ENCODE data around the gene INPP4B.
A peak's percentile ranks its signal among the peaks of the same experiment; 100 is the strongest.

Gene INPP4B

DNA sequence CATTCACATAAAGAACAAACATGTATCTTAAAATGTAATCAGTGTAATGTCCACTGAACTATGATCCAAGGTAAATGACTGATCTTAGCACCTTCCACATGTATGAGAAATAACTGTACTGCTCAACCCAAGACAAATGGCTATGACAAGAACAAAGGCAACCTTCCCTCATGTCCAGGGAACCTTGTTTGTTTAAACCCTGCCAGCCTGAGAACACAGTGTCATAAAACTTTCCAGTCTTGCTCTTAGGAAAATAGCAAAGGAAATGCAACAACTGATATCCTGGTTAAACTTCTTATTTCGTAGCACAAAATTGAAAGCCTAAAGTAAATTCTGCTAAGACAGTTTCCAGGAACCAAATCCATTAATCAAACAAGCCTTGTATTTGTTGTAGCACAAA, 715.4 kb downstream of the INPP4B start:
- no peak for DNase-seq (ENCODE audit: low spot score)

- no peak for DNase-seq (ENCODE audit: low spot score)
Observed at GRCh38 chr4:142129931-142130330, 716.2 kb downstream of the INPP4B start.

DNA sequence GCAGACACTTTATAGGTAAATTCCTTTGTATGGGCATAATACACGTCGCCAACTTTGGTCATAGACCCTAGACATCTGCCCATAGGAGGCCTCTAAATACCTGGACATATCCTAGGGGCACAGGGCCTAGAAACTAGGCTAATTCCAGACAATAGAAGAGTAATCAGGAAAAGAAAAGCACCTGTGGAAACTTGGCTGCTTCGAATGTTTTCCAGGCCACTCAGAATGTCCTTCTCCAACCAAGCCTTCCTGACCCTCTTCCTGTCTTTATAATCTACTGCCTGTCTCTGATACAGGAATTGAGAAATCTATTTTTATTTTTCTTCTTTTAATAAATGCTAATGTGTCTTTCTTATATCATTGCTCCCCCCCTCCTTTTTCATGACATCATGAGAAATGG, 716.6 kb downstream of the INPP4B start:
- DNase-seq (ENCODE audit: low spot score): no peak

DNA sequence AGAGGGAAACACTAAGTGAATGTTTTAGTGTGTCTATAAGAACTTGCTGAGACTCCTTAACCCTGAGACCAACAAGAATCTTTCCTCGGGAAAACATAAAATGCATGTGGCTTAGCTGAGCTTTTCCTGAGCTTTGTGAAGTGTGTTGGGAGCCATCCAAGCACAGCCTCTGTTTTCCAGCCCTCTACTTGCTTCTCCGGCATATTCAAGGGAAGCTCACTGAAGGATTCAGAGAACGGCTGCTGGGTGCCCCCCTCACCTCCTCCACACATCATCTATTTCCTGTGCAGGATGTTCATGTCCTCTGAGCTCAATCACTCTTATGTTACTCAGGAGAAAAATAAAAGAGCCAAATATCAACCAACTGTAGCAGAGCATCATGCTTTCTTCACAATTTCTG, 717.6 kb downstream of the INPP4B start:
- peak; percentile 68 for DNase-seq (ENCODE audit: low spot score)

GRCh38 chr4:142126890-142127497, 719.1 kb downstream of the INPP4B start:
- no peak for DNase-seq (ENCODE audit: low spot score)

GRCh38 chr4:142124874-142125273, 721.2 kb downstream of the INPP4B start:
- no peak for DNase-seq (ENCODE audit: low spot score)

- DNase-seq (ENCODE audit: low spot score): no peak
Observed at GRCh38 chr4:142121448-142122350, 724.4 kb downstream of the INPP4B start.

- DNase-seq (ENCODE audit: low spot score): no peak
Observed at GRCh38 chr4:142120921-142121320, 725.2 kb downstream of the INPP4B start.

DNA sequence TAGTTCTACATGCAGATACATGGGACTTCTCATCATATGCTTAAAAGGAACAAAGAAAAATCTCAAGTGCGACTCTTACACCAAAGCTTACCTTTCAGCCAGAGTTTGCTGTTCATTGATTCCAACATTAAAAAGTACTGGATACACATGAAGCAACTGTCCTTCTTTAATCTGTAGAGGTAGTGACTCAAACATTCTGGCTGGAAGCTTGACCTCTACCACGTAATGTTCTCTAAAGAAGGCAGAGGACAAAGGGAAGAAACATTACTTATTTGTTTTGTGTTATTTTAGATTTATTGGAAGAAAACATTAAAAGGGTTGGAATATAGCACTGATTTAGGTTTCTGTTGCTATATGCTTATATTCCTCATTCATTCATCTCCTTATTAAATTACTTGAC, 733.6 kb downstream of the INPP4B start:
- no peak for DNase-seq (ENCODE audit: low spot score)

DNA sequence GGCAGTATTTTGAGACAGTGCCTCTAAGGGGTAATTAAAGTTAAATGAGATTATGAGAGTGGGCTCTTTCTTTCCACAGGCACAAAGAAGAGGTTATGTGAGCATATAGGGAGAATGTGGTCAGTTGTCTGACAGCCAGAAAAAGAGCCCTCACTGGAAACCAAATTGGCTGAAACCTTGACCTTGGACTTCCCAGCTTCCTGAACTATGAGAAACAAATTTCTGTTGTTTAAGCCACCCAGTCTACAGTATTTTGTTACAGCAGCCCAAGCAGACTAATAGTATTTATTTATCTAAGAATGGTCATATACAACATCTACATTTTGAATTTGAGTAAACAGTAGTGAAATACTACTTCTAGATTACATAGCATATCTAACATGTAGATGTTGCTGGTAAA, 736.0 kb downstream of the INPP4B start:
- DNase-seq (ENCODE audit: low spot score): no peak

DNA sequence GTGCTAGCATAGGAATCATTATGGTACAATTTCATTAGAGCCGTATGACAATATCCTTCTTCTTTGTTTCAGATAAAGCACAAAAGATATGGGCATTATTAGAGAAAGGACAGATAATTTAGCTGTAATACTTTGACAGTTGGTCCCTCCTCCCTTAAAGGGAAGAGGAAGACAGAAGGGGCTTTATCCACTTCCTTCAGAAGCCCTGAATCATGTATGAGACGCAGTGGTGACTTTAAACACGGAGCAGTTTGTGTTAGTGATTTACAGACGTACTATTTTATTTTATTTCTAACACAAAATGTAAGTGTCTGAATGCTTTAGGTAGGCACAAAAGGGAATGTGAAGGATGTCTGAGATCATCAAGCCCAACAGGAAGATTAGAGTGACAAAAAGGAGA, 742.1 kb downstream of the INPP4B start:
- no peak for DNase-seq (ENCODE audit: low spot score)

DNA sequence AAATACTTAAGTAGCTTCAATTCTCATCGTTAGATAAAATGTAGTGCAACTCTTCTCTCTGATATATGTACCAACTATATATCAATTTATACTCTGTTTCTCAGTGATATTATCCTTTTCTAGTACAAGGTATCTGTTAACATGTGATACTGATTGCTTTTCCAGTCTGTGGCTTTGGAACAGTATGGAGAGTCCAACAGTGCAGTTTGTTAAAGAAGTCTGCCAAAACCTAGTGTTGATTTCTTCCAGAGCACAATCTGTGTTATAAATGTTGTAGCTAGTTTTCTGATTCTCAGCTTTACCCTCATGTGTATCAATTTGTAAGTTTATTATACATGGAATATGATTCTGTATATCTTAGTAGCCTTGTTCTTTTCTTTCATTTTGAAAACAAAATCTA, 744.7 kb downstream of the INPP4B start:
- no peak for DNase-seq (ENCODE audit: low spot score)

DNA sequence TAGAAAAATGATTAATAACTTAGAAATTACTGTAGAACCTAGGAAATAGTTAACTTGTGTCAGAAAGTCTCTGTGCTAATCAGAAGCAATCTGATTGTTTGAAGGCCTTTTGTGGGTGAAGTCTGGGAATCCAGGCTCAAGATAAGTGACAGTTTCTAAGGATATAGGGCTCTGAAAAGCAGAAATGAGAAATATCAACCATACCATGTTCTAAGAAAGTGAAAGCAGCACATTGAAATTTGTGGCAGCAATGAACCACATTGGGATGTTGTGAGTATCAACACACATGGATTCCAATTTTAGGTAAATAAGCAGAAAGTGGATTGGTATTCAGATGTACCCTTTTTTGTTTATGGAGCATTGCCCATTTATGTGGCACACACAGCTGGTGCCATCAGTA, 745.2 kb downstream of the INPP4B start:
- no peak for DNase-seq (ENCODE audit: low spot score)

DNA sequence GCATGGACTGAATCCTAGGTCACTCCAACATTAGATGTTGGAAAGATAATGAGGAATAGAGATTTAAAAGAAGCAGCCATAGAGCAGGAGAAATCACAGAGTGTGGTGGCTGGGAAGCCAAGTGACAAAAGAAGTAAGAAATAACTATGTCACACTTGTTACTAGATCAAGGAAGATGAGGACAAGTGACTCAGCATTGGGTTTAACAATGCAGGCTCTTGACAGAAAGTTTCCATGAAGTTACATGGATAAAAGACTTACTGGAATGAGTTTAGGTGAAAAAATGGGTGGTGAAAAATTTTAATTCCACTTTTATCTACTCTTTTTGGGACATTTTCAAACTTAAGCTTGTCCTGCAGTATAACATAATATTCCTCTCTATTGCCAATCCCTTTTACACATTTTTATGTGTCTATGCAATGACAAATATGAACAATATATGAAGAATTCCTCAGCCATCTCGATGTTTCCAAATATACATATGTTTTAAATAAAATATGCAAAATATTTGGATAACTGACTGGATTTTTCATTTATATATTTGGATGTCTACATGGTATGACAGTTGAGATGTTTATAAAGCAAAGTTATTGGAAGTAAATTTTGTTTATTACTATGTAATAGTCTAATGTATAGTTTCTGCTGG, 747.1 kb downstream of the INPP4B start:
- no peak for DNase-seq (ENCODE audit: low spot score)

DNA sequence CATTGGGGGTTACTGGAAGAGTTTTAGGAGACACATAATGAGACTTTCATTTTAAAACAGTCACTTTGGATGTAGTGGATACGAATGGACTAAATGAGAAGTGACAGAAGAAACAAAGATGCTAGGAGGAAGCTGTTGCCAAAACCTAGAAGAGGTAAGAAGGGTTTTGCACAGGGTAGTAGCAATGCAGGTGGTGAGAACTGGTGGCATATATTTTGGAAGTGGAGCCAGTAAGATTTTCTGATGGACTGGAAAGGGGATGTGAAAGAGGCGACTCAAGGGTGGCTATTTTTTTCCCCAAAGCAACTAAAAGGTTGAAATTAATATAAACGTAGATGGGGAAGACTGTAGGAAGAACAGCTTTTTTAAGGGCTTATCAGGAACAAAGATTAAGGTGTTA, 747.7 kb downstream of the INPP4B start:
- DNase-seq (ENCODE audit: low spot score): no peak

GRCh38 chr4:142097015-142097414, 749.1 kb downstream of the INPP4B start:
- no peak for DNase-seq (ENCODE audit: low spot score)

- DNase-seq (ENCODE audit: low spot score): no peak
Observed at GRCh38 chr4:142095886-142096605, 750.1 kb downstream of the INPP4B start.

- no peak for DNase-seq (ENCODE audit: low spot score)
Observed at GRCh38 chr4:142092941-142093340, 753.2 kb downstream of the INPP4B start.

- no peak for DNase-seq (ENCODE audit: low spot score)
Observed at GRCh38 chr4:142091691-142092182, 754.4 kb downstream of the INPP4B start.

- no peak for DNase-seq (ENCODE audit: low spot score)
Observed at GRCh38 chr4:142091085-142091513, 755.0 kb downstream of the INPP4B start.

- DNase-seq (ENCODE audit: low spot score): no peak
Observed at GRCh38 chr4:142088906-142089305, 757.2 kb downstream of the INPP4B start.

All from left forelimb (tissue), 1 donor.